DMS79 (cell line): ENCODE results near the gene MEGF6.

Experiments used
- DNase-seq: peaks from one replicate; lab custom pipeline; 2025; lab: John Stamatoyannopoulos, UW

MEGF6 gene

GRCh38 chr1:3485016-3485415 lies 126.3 kb downstream of the MEGF6 start:
- DNase-seq: no peak

GRCh38 chr1:3483801-3484444 lies 127.4 kb downstream of the MEGF6 start:
- DNase-seq: no peak

GRCh38 chr1:3483380-3483779 lies 127.9 kb downstream of the MEGF6 start:
- DNase-seq: no peak

GRCh38 chr1:3482378-3482849 lies 128.9 kb downstream of the MEGF6 start:
- no peak for DNase-seq

- no peak for DNase-seq
Measured at GRCh38 chr1:3481836-3482375, 129.4 kb downstream of the MEGF6 start.

- DNase-seq: no peak
Measured at GRCh38 chr1:3481046-3481445, 130.3 kb downstream of the MEGF6 start.

- DNase-seq: no peak
Measured at GRCh38 chr1:3480369-3480719, 131.0 kb downstream of the MEGF6 start.

- no peak for DNase-seq
Measured at GRCh38 chr1:3479511-3480368, 131.6 kb downstream of the MEGF6 start.

GRCh38 chr1:3478187-3478586 lies 133.1 kb downstream of the MEGF6 start:
- no peak for DNase-seq

- no peak for DNase-seq
Measured at GRCh38 chr1:3477241-3477995, 133.9 kb downstream of the MEGF6 start.

GRCh38 chr1:3476666-3477065 lies 134.6 kb downstream of the MEGF6 start:
- no peak for DNase-seq

GRCh38 chr1:3475839-3476573 lies 135.3 kb downstream of the MEGF6 start:
- no peak for DNase-seq

- no peak for DNase-seq
Measured at GRCh38 chr1:3474421-3474820, 136.9 kb downstream of the MEGF6 start.

- no peak for DNase-seq
Measured at GRCh38 chr1:3474016-3474415, 137.3 kb downstream of the MEGF6 start.

GRCh38 chr1:3473381-3473844 lies 137.9 kb downstream of the MEGF6 start:
- DNase-seq: peak; percentile 10

- DNase-seq: no peak
Measured at GRCh38 chr1:3472906-3473305, 138.4 kb downstream of the MEGF6 start.

GRCh38 chr1:3472088-3472850 lies 139.0 kb downstream of the MEGF6 start:
- no peak for DNase-seq

GRCh38 chr1:3471356-3472087 lies 139.8 kb downstream of the MEGF6 start:
- no peak for DNase-seq

GRCh38 chr1:3470650-3471355 lies 140.5 kb downstream of the MEGF6 start:
- DNase-seq: no peak
